Endothelial cell of umbilical vein (primary cell): ENCODE results near the gene ATP1A4. TPM values are rescaled to one million over a fixed set of nuclear protein-coding genes. Genes with fewer than 3 reads are reported as not detected.

Source experiments
- BruUV-seq: library from RNA; stranded (reverse); fragments of 400-500 nt; replicated peaks from 2 replicates; lab custom pipeline; 2021; lab: Mats Ljungman, UMichigan
- CTCF ChIA-PET: fragments of 300-600, 350-600 bp; sonication (Branson Sonifier 250); formaldehyde crosslinking; loops from one replicate; lab custom pipeline; 2021; ENCODE audit warnings: antibody characterized with exemption, inconsistent platforms; lab: Charles Lee
- POLR2A ChIA-PET: fragments of 300-600, 350-600 bp; sonication (Branson Sonifier 250); formaldehyde crosslinking; loops from one replicate; lab custom pipeline; 2021; ENCODE audit warnings: antibody characterized with exemption, inconsistent platforms; lab: Charles Lee
- DNase-seq: peaks from one replicate; pipeline ENCODE4 v3.0.0-alpha.2; 2011; ENCODE audit warnings: low read depth, low spot score
- FAIRE-seq: peaks from 2 replicates; lab custom pipeline; 2011; peaks lifted over from hg19 to GRCh38; lab: Jason Lieb, UNC
- H2AFZ ChIP-seq: 2 replicates; pipeline ENCODE4 v1.6.0; 2012; ENCODE audit warnings: low read depth, low read length, control low read depth, inconsistent platforms
- H3K27ac ChIP-seq: 2 replicates; pipeline ENCODE4 v1.5.1; 2011; ENCODE audit warnings: low read depth, mild to moderate bottlenecking, control low read depth, low read length, moderate library complexity; ENCODE audit not compliant: insufficient read depth
- H3K27me3 ChIP-seq, 2 experiments: 2 replicates each; pipeline versions ENCODE4 v1.6.0 to v1.6.1; 2011; ENCODE audit warnings: low read length in 2 of 2, mixed read lengths in 1 of 2; ENCODE audit not compliant: control insufficient read depth in 2 of 2, insufficient read depth in 2 of 2
- H3K36me3 ChIP-seq, 2 experiments: 2 replicates in 1 of 2; 3 replicates in 1 of 2; pipeline ENCODE4 v1.5.1; 2011; ENCODE audit warnings: low read length in 2 of 2, mild to moderate bottlenecking in 1 of 2, moderate library complexity in 1 of 2; ENCODE audit not compliant: control insufficient read depth in 2 of 2, insufficient read depth in 2 of 2; ENCODE audit errors: extremely low read depth in 1 of 2
- H3K4me1 ChIP-seq: 3 replicates; pipeline ENCODE4 v1.5.1; 2011; ENCODE audit warnings: mild to moderate bottlenecking, low read length; ENCODE audit not compliant: control insufficient read depth, insufficient read depth; ENCODE audit errors: extremely low read depth
- H3K4me2 ChIP-seq: 2 replicates; pipeline ENCODE4 v1.6.1; 2011; ENCODE audit warnings: low read length, control low read depth, mixed read lengths; ENCODE audit not compliant: insufficient read depth
- H3K4me3 ChIP-seq, 3 experiments: fragments of 200-600 bp in 1 of 3; sonication (generic), shearing (Covaris generic) in 1 of 3; replicated peaks in 1 of 3; 2 replicates each; pipeline ENCODE4 v1.5.1; 2011 to 2016; ENCODE audit warnings: control low read depth in 3 of 3, low read length in 3 of 3, mild to moderate bottlenecking in 2 of 3, inconsistent platforms in 1 of 3, low read depth in 1 of 3, moderate library complexity in 1 of 3; ENCODE audit not compliant: insufficient read depth in 1 of 3
- H3K79me2 ChIP-seq: 2 replicates; pipeline ENCODE4 v1.6.0; 2012; ENCODE audit warnings: low read length, inconsistent platforms; ENCODE audit not compliant: control insufficient read depth, insufficient read depth
- H3K9ac ChIP-seq: replicated peaks from 2 replicates; pipeline ENCODE3; 2011; ENCODE audit warnings: low read length, control low read depth; ENCODE audit not compliant: insufficient read depth; ENCODE audit errors: extremely low read depth
- H3K9me1 ChIP-seq: replicated peaks from 3 replicates; pipeline ENCODE4 v1.6.0; 2011; ENCODE audit warnings: mild to moderate bottlenecking, low read length; ENCODE audit not compliant: control insufficient read depth, insufficient read depth; ENCODE audit errors: extremely low read depth
- H3K9me3 ChIP-seq: replicated peaks from 2 replicates; pipeline ENCODE4 v1.5.1; 2012; ENCODE audit warnings: low read length, inconsistent platforms; ENCODE audit not compliant: control insufficient read depth, insufficient read depth
- H4K20me1 ChIP-seq: replicated peaks from 2 replicates; pipeline ENCODE3; 2011; ENCODE audit warnings: mild to moderate bottlenecking, low read length; ENCODE audit not compliant: control insufficient read depth, insufficient read depth; ENCODE audit errors: extremely low read depth
- EZH2 ChIP-seq: IDR thresholded peaks from 2 replicates; pipeline ENCODE4 v1.6.1; 2012; ENCODE audit warnings: borderline replicate concordance, low read depth, mild to moderate bottlenecking, moderate library complexity, low read length, inconsistent platforms; ENCODE audit not compliant: severe bottlenecking
- FOS ChIP-seq: IDR thresholded peaks from 2 replicates; pipeline ENCODE4 v1.6.1; 2011; ENCODE audit warnings: mild to moderate bottlenecking, low read length, moderate library complexity, borderline replicate concordance; ENCODE audit not compliant: insufficient read depth
- GATA2 ChIP-seq: IDR thresholded peaks from 2 replicates; pipeline ENCODE4 v1.7.0; 2011; ENCODE audit warnings: low read depth, mild to moderate bottlenecking, moderate library complexity, mixed read lengths, low read length; ENCODE audit not compliant: insufficient read length, insufficient read depth
- JUN ChIP-seq: IDR thresholded peaks from 2 replicates; pipeline ENCODE4 v1.6.1; 2011; ENCODE audit warnings: borderline replicate concordance, low read depth; ENCODE audit not compliant: insufficient read length, insufficient read depth
- MYC ChIP-seq: IDR thresholded peaks from one replicate; pipeline ENCODE4 v1.6.1; 2011; ENCODE audit warnings: mild to moderate bottlenecking, low read depth, low read length
- POLR2A ChIP-seq: IDR thresholded peaks from 2 replicates; pipeline ENCODE4 v1.6.1; 2012; ENCODE audit warnings: low read depth, mild to moderate bottlenecking, control low read depth, low read length
- POLR2AphosphoS5 ChIP-seq: IDR thresholded peaks from 2 replicates; pipeline ENCODE4 v1.6.1; 2012; ENCODE audit warnings: low read depth, mild to moderate bottlenecking, control low read depth, low read length, moderate library complexity; ENCODE audit not compliant: insufficient read depth
- dilution Hi-C: fragments of 300-500 bp; cut with MboI; formaldehyde crosslinking; loops from one replicate; pipeline ENCODE4 v1.15.0; 2019; ENCODE audit warnings: low sequenced_read_pairs; ENCODE audit not compliant: extremely low pct_ligation_motif_present
- intact Hi-C: fragments of 100-400 bp; cut with micrococcal nuclease; formaldehyde crosslinking; loops from one replicate; pipeline ENCODE4 v1.10.0; 2022
- polyA plus RNA-seq, 4 experiments: library from polyadenylated mRNA; depleted of rRNA in 3 of 4; stranded (reverse) in 3 of 4; unstranded in 1 of 4; fragments of >200 nt; gene quantifications; 2 replicates each; pipeline versions ENCODE4 v1.2.1 to v1.2.3, GENCODE V29; 2011 to 2012; ENCODE audit warnings: missing spikeins in 1 of 4
- total RNA-seq: library from RNA; stranded (reverse); gene quantifications from 2 replicates; pipeline ENCODE4 v1.2.3, GENCODE V29; 2021
- TF ChIP-seq, protein P1 (sequence below), 2 donors: IDR thresholded peaks; 1 replicate in 1 of 2; 2 replicates in 1 of 2; pipeline ENCODE4 v1.5.1; 2011; ENCODE audit warnings: low read length in 2 of 2, mild to moderate bottlenecking in 2 of 2, moderate library complexity in 2 of 2, control low read depth in 1 of 2, inconsistent platforms in 1 of 2, low read depth in 1 of 2; ENCODE audit not compliant: insufficient read depth in 1 of 2; ENCODE audit errors: extremely low read depth in 1 of 2
- TF ChIP-seq, protein P2 (sequence below): IDR thresholded peaks from 2 replicates; pipeline ENCODE4 v1.6.1; 2011; ENCODE audit not compliant: insufficient read depth, insufficient read length

The ATP1A4 gene
- total and polyA plus RNA-seq, 2 donors (not counting 3 experiments of a cell fraction or from before 2014, with no cell fraction given): not detected

DNA sequence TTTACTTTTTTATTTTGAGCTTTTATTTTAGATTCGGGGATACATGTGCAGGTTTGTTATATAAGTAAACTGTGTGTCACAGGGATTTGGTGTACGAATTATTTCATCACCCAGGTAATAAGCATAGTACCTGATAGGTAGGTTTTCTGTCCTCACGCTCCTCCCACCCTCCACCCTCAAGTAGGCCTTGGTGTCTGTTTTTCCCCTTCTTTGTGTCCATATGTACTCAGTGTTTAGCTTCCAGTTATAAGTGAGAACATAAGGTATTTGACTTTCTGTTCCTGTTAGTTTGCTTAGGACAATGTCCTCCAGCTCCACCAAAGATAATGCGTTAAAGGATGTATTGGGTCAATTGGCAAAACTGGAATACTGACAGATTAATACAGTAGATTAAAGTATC is 5.8 kb downstream of the ATP1A4 start:
- Histone ChIP-seq H3K4me1 (no peaks in the 10 kb centered on the region), H3K9me3 (no peaks in the 10 kb centered on the region), H3K79me2 (no peaks in the 10 kb centered on the region), H3K4me3 (no peak overlapping the region), H2AFZ (no peak overlapping the region), H3K4me2 (no peak overlapping the region), H3K9ac (no peak overlapping the region), H4K20me1 (no peaks in the 10 kb centered on the region), H3K27me3 (peaks cover 10 to 13% of the 10 kb centered on the region in 2 experiments), H3K27ac (no peak overlapping the region), H3K36me3 (no peaks in the 10 kb centered on the region), H3K9me1 (no peaks in the 10 kb centered on the region)
- dilution Hi-C loops: no loop called here
- TF ChIP-seq FOS (no peak), EZH2 (no peak), MYC (no peak), JUN (no peak), GATA2 (no peak), POLR2AphosphoS5 (no peak), POLR2A (no peak)
- TF ChIP-seq, protein P1, sequence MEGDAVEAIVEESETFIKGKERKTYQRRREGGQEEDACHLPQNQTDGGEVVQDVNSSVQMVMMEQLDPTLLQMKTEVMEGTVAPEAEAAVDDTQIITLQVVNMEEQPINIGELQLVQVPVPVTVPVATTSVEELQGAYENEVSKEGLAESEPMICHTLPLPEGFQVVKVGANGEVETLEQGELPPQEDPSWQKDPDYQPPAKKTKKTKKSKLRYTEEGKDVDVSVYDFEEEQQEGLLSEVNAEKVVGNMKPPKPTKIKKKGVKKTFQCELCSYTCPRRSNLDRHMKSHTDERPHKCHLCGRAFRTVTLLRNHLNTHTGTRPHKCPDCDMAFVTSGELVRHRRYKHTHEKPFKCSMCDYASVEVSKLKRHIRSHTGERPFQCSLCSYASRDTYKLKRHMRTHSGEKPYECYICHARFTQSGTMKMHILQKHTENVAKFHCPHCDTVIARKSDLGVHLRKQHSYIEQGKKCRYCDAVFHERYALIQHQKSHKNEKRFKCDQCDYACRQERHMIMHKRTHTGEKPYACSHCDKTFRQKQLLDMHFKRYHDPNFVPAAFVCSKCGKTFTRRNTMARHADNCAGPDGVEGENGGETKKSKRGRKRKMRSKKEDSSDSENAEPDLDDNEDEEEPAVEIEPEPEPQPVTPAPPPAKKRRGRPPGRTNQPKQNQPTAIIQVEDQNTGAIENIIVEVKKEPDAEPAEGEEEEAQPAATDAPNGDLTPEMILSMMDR (IDR thresholded peaks at IDR 0.05; ENCODE audit: extremely low read depth in 1 of 2, insufficient read depth in 1 of 2, low read depth in 1 of 2, low read length in 2 of 2): no peak
- TF ChIP-seq, protein P2, sequence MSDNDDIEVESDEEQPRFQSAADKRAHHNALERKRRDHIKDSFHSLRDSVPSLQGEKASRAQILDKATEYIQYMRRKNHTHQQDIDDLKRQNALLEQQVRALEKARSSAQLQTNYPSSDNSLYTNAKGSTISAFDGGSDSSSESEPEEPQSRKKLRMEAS: no peak
- FAIRE-seq (no peak), DNase-seq (no peak)
- intact Hi-C loops: no loop called here
- POLR2A ChIA-PET: no interaction called here
- CTCF ChIA-PET: interaction anchor here (1.1 to 1.6 kb wide), 2 partner anchors 95 to 219 kb away, joined by 3 to 4 read pairs; no protein-coding TSS in a partner anchor
- BruUV-seq: no TSS peak
